BLaER1 (cell line): ENCODE results near the gene SLF2.

Experiments
- H3K27ac ChIP-seq: shearing (Covaris generic); formaldehyde crosslinking; 2 replicates; pipeline ENCODE4 v1.8.1; 2022
- H3K27me3 ChIP-seq: shearing (Covaris generic); formaldehyde crosslinking; 2 replicates; pipeline ENCODE4 v1.8.1; 2022
- H3K36me3 ChIP-seq: shearing (Covaris generic); formaldehyde crosslinking; 2 replicates; pipeline ENCODE4 v1.8.1; 2022
- H3K4me1 ChIP-seq: shearing (Covaris generic); formaldehyde crosslinking; 2 replicates; pipeline ENCODE4 v1.8.1; 2022
- H3K4me2 ChIP-seq: shearing (Covaris generic); formaldehyde crosslinking; 2 replicates; pipeline ENCODE4 v1.8.1; 2022
- H3K4me3 ChIP-seq: shearing (Covaris generic); formaldehyde crosslinking; 2 replicates; pipeline ENCODE4 v1.8.1; 2022
- H3K9ac ChIP-seq: shearing (Covaris generic); formaldehyde crosslinking; 2 replicates; pipeline ENCODE4 v1.8.1; 2022
- H3K9me3 ChIP-seq: shearing (Covaris generic); formaldehyde crosslinking; 2 replicates; pipeline ENCODE4 v1.8.1; 2022
- H4K20me1 ChIP-seq: shearing (Covaris generic); formaldehyde crosslinking; 2 replicates; pipeline ENCODE4 v1.8.1; 2022
- Cebpa-rat ChIP-seq: shearing (Covaris generic); IDR thresholded peaks from 2 replicates; pipeline ENCODE4 v1.8.1; 2022

Gene SLF2

DNA sequence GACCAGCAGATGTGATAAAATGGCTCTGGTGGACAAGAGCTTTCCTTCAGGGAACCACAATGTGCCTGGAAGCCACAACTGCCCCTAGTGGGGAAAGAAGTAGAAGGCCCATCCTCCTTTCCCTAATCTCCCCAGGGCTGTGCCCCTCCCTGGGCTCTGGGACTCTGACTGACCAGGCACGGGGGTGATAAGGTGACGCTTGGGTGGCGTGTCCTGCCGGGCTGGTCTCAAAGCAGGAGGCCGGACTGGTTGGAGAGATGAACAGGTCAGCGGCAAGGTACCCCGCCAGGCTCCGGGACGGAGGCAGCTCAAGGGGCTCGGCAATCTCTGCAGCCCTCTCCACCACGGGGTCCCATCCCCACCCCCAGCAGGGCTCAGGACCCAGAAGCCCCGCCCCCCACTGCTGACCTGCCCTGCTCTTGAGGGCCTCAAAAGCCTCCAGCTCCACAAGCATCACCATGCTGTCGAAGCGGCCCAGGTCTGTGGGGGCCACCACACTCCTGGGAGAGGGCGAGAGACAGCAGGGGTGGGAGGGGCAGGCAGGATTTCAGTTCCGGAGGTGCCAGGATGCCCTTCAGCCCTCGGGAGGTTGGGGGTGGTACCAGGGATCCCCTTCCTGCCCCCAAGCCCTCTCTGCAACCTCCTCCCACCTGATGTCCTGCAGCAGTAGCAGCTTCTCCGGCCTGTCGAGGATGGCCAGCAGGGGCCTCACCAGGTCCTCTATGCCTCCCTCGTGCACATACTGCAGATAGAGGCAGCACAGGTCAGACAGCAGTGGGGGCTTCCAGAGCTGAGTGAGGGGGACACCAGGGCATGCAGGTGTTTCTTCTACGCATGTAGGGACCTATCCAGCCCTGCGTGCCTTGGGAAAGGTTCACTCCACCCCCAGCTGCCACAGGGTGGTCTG, 99.0 kb downstream of the SLF2 start:
- peaks cover 8% of the 10 kb centered on the region for H3K36me3 ChIP-seq
- peaks cover 13% of the 10 kb centered on the region for H4K20me1 ChIP-seq
- H3K27ac ChIP-seq: no peak overlapping the region
- no peak for TF ChIP-seq Cebpa-rat
- no peaks in the 10 kb centered on the region for H3K9me3 ChIP-seq
- no peaks in the 10 kb centered on the region for H3K27me3 ChIP-seq
- no peak overlapping the region for H3K4me3 ChIP-seq
- H3K9ac ChIP-seq: no peak overlapping the region
- no peak overlapping the region for H3K4me2 ChIP-seq
- H3K4me1 ChIP-seq: peaks cover 66% of the 10 kb centered on the region

DNA sequence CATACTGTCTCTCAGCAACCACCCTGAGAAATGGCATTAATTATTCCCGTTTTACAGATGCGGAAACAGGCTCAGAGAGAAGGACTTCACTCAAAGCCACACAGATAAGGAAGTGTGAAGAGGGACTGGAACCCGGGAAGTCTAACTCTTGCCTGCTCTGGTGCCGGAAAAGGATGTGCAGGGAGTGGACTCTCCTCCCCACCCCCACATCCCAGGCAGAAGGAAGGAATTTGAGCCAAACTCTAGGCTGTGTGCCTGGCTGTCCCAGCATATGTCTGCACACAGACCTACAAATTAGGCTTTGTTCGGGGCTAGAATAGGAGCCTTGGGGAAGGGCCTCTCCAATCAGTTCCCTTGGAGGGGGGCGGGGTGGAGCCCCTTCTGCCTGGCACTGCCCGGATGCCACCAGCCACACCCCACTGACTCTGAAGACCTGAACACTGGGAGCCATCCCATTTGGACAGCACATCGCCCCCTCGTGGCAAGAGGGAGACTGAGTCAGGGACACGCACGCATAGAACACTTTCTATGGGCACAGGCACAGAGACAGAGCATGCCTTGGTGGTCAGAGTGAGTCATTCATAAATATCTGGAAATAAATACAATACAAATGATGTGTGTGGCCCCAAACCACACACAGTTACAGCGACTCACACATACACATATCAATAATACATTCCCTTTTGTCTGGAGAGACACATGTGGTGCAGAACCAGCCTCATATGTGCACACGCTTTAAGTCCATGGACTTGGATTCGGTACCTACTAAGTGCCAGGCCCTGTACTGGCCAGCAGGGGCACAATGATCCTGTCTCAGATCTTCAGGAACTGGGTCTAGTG, 100.0 kb downstream of the SLF2 start:
- no peak overlapping the region for H3K4me3 ChIP-seq
- peaks cover 4% of the 10 kb centered on the region; the same call in 1 of the 2 replicates for H4K20me1 ChIP-seq
- no peaks in the 10 kb centered on the region for H3K36me3 ChIP-seq
- peak overlapping the region; percentile 59 for H3K4me2 ChIP-seq
- TF ChIP-seq Cebpa-rat: no peak
- H3K27me3 ChIP-seq: no peaks in the 10 kb centered on the region
- H3K9ac ChIP-seq: no peak overlapping the region
- peaks cover 66% of the 10 kb centered on the region for H3K4me1 ChIP-seq
- H3K9me3 ChIP-seq: no peaks in the 10 kb centered on the region
- no peak overlapping the region for H3K27ac ChIP-seq

GRCh38 chr10:101013365-101013825, 100.6 kb downstream of the SLF2 start:
- Histone ChIP-seq H3K4me2 (peak overlapping the region; percentile 59), H3K4me1 (peaks cover 68% of the 10 kb centered on the region), H3K9me3 (no peaks in the 10 kb centered on the region), H3K27ac (no peak overlapping the region), H4K20me1 (no peaks in the 10 kb centered on the region), H3K9ac (no peak overlapping the region), H3K4me3 (no peak overlapping the region), H3K27me3 (no peaks in the 10 kb centered on the region), H3K36me3 (no peaks in the 10 kb centered on the region)
- TF ChIP-seq Cebpa-rat: no peak

DNA sequence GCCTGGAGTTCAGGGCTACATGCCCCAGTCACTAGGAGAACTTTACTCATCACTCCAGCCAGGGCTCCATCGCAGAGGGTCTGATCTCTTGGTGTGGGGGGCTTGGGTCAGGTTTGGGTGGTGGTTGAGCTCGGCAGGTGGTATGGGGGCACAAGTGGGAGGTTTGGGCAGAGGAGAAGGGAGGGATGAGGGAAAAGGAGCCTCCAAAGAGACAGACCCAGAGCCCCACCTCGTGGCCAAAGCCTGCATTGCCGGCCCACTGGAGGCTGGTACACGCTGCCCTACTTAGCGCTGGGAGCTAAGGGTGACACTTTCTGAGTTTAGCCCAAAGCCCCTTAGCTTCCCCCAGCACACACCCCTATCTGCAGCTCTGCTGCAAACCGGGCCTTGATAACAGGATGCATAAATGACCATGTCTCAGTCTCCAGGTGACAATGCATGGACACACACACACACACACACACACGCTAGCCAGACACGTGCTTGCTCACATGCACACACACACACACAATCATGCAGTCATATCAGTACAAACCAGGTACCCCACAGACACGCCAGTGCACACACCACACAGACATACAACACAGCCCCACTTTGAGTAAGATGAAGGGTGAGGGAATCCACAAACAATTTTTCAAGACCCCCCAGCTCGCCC, 101.6 kb downstream of the SLF2 start:
- Histone ChIP-seq H3K27ac (no peak overlapping the region), H3K9ac (no peak overlapping the region), H3K9me3 (no peaks in the 10 kb centered on the region), H3K4me3 (no peak overlapping the region), H3K36me3 (no peaks in the 10 kb centered on the region), H4K20me1 (no peaks in the 10 kb centered on the region), H3K4me1 (peaks cover 69% of the 10 kb centered on the region), H3K27me3 (no peaks in the 10 kb centered on the region), H3K4me2 (peak overlapping the region; percentile 33)
- TF ChIP-seq Cebpa-rat: no peak
